GM12801 (cell line): Measurements from ENCODE around the gene RASD2.

Source experiments
- CTCF ChIP-seq: IDR thresholded peaks from one replicate; pipeline ENCODE4 v1.5.1; 2011; ENCODE audit warnings: control low read depth; ENCODE audit not compliant: insufficient read length; ENCODE audit errors: extremely low read depth

Gene RASD2

GRCh38 chr22:35530700-35531099 is 9.9 kb upstream of the RASD2 start:
- no peak for TF ChIP-seq CTCF

- no peak for TF ChIP-seq CTCF
These were observed 9.4 kb upstream of the RASD2 start for GRCh38 chr22:35531202-35531601.

GRCh38 chr22:35531676-35532075 is 9.0 kb upstream of the RASD2 start:
- TF ChIP-seq CTCF = no peak

GRCh38 chr22:35533365-35534029 is 7.1 kb upstream of the RASD2 start:
- TF ChIP-seq CTCF = no peak

DNA sequence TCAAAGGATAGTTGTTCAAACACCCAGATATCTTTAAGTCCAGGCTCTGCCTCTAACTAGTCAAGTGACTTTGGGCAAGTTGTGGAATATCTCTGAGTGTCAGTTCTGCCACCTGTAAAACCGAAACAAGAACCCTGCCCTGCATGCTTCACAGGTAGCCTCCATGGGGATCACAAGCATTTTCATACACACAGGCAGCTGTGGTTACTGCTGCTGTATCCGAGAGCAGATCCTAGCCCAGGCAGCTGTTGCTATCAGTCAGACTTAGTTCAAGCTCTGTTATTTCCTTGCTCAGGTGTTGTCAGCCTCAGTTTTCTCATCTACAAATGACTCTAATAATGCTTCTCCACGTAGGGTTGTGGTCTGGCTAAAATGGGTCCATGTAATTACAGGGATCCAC is 6.5 kb upstream of the RASD2 start:
- TF ChIP-seq CTCF = no peak

DNA sequence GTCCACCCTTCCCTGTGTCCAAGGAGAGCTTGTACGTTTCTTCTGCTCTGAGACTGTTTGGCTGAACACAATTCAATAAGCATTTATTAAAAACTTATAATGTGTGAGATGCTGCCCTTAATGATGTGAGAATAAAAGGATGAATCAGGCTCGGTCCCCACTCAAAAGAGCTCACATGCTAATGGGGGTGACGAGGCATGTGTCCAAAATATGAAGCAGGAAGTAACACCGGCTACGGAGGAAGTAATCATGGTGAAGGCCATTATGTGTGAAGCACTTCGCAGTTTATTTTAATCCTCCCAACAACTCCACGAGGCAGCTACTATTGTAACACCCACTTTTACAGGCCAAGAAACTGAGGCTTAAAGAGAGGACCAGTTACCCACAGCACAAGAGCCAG is 3.4 kb upstream of the RASD2 start:
- no peak for TF ChIP-seq CTCF

- no peak for TF ChIP-seq CTCF
These were observed 1.8 kb upstream of the RASD2 start for GRCh38 chr22:35538801-35539321.
